NB4 (cell line): ENCODE data around the gene WDR70.
"Not testable (repeated sequence)": the region's sequence is repeated elsewhere in the genome, so short reads cannot be mapped to it uniquely, and the experiment has no call there.

Experiments used
- DNase-seq: peaks from one replicate; pipeline ENCODE4 v3.0.0; 2010; ENCODE audit warnings: low read depth
- H3K4me3 ChIP-seq: one replicate; pipeline ENCODE4 v1.5.1; 2011; ENCODE audit warnings: mild to moderate bottlenecking, low read depth, low read length, moderate library complexity
- MAX ChIP-seq: IDR thresholded peaks from 2 replicates; pipeline ENCODE4 v1.6.1; 2011; ENCODE audit warnings: low read depth, low read length
- MYC ChIP-seq: IDR thresholded peaks from 2 replicates; pipeline ENCODE4 v1.6.1; 2011; ENCODE audit warnings: low read depth, low read length
- POLR2A ChIP-seq: IDR thresholded peaks from 2 replicates; pipeline ENCODE4 v1.6.1; 2011; ENCODE audit warnings: mild to moderate bottlenecking; ENCODE audit not compliant: insufficient read length; ENCODE audit errors: extremely low read depth
- TF ChIP-seq, protein P1 (sequence below): IDR thresholded peaks from one replicate; pipeline ENCODE4 v1.5.1; 2012; ENCODE audit warnings: low read depth, low read length

Gene WDR70

GRCh38 chr5:37478121-37478894, 99.2 kb downstream of the WDR70 start:
- no peak for DNase-seq
- TF ChIP-seq, protein P1, sequence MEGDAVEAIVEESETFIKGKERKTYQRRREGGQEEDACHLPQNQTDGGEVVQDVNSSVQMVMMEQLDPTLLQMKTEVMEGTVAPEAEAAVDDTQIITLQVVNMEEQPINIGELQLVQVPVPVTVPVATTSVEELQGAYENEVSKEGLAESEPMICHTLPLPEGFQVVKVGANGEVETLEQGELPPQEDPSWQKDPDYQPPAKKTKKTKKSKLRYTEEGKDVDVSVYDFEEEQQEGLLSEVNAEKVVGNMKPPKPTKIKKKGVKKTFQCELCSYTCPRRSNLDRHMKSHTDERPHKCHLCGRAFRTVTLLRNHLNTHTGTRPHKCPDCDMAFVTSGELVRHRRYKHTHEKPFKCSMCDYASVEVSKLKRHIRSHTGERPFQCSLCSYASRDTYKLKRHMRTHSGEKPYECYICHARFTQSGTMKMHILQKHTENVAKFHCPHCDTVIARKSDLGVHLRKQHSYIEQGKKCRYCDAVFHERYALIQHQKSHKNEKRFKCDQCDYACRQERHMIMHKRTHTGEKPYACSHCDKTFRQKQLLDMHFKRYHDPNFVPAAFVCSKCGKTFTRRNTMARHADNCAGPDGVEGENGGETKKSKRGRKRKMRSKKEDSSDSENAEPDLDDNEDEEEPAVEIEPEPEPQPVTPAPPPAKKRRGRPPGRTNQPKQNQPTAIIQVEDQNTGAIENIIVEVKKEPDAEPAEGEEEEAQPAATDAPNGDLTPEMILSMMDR: no peak
- TF ChIP-seq POLR2A (no peak), MYC (no peak), MAX (no peak)
- H3K4me3 ChIP-seq: no peak overlapping the region

GRCh38 chr5:37481395-37481794, 102.3 kb downstream of the WDR70 start:
- not testable (repeated sequence) for H3K4me3 ChIP-seq, DNase-seq

DNA sequence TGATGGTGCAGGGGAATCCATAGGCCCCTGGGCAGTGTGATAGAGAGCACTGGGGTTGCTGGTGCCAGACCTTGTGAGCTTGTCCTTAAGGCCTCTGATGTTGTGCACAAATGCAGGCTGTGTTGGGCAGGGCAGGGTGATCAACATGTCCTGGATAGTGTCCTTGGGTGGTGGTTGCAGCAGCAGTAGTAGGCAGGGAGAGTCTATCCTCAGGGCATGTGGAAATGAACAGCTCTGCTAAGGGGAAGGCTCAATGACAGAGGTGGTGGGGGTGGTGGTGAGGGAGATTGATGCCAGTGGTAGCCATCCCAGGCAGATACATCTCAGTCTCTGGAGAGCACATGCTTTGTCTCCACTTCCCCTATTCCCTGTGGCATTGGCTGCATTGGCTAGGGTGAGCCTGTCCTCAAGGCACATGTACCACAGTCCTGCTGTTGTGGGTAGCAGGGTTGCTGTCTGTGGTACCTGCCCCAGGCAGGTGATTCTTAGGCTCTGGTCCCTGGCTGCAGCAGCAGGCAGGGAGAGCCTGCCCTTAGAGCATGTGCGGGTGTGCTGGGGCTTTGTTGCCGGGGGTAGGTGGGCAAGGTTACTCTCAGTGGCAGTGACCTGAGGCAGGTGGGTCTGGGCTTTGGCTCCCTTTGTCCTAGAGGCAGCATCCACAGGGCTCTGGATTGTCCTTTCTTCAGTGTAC, 111.1 kb downstream of the WDR70 start:
- H3K4me3 ChIP-seq: no peak overlapping the region
- peak; percentile 25 for DNase-seq
- TF ChIP-seq, protein P1: no peak
- TF ChIP-seq MYC (no peak), POLR2A (no peak), MAX (no peak)

GRCh38 chr5:37490931-37491330, 111.8 kb downstream of the WDR70 start:
- no peak overlapping the region for H3K4me3 ChIP-seq
- no peak for DNase-seq
- TF ChIP-seq, protein P1: no peak
- no peak for TF ChIP-seq MAX
- TF ChIP-seq MYC: no peak
- no peak for TF ChIP-seq POLR2A

DNA sequence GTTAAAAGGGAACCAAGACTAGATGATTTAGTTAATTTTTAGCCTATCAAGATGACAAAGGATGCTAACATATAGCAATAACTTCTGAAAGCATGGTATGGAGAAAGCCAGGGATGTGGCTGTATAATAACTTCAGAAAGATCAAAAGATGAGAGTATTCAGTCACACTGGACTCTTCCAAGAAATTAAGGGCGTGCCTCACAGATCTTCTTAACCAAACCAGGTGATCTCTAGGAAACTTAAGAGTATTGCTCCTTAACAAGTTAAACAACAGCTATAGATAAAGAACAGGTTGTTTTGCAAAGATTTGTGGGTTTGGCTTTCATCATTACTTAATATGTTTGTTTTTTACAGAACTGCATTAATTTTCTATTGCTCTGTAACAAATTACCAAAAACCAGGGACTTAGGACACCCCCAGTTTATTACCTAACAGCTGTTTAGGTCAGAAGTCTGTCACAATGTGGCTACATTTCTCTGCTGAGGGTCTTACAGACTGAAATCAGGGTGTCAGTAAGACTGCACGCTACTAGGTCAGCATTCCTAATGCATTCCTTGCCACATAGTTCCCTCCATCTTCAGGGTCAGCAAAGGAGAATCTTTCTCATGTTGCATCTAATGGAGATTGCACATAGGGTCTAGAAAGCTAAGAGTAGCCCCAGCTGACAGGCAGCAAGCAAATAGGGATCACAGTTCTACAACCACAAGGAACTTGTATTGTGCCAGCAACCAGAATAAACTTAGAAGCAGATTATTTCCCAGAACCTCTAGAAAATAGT, 113.8 kb downstream of the WDR70 start:
- no peak for DNase-seq
- no peak overlapping the region for H3K4me3 ChIP-seq
- no peak for TF ChIP-seq POLR2A
- TF ChIP-seq, protein P1: no peak

DNA sequence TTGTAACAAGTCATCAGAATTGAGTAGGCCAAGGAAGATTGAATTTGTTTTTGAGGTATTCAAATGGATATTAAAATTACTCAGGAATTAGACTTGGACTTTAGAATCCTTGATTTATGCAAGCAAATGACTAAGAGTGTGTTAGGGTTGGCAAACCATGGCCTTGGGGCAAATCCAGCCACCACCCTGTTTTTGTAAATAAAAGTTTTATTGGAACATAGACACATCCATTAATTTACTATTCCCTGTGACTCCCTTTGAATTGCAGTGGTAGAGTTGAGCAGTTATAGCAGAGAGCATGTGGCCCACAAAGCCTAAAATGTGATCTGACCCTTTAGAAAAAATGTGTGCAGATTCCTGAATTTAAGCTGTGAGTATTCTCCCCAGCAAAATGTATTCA, 115.6 kb downstream of the WDR70 start:
- TF ChIP-seq POLR2A (no peak), MYC (no peak), MAX (no peak)
- TF ChIP-seq, protein P1: no peak
- DNase-seq: no peak
- H3K4me3 ChIP-seq: no peak overlapping the region
